Activated T-cell treated with anti-CD3 and anti-CD28 coated beads, Interleukin-2, amount 50 U/mL, for 24 hours (primary cell): ENCODE data around the gene RYR3.
"Not testable (repeated sequence)": the region's sequence is repeated elsewhere in the genome, so short reads cannot be mapped to it uniquely, and the experiment has no call there.

Experiments used
- DNase-seq: peaks from one replicate; pipeline ENCODE4 v3.0.0-alpha.2; 2020
- H3K27ac Mint-ChIP-seq: 2 replicates; pipeline ENCODE4 v1.8.0; 2020; ENCODE audit warnings: mild to moderate bottlenecking, mixed read lengths
- H3K27me3 Mint-ChIP-seq: 2 replicates; pipeline ENCODE4 v1.8.0; 2020; ENCODE audit warnings: mixed read lengths
- H3K36me3 Mint-ChIP-seq: 2 replicates; pipeline ENCODE4 v1.8.0; 2020; ENCODE audit warnings: low read depth, mixed read lengths
- H3K4me1 Mint-ChIP-seq: 2 replicates; pipeline ENCODE4 v1.8.0; 2020; ENCODE audit warnings: low read depth, mixed read lengths
- H3K4me3 Mint-ChIP-seq: 2 replicates; pipeline ENCODE4 v1.8.0; 2020; ENCODE audit warnings: mild to moderate bottlenecking, moderate library complexity, mixed read lengths
- H3K9me3 Mint-ChIP-seq: 2 replicates; pipeline ENCODE4 v1.8.0; 2020; ENCODE audit warnings: mixed read lengths

Gene RYR3

DNA sequence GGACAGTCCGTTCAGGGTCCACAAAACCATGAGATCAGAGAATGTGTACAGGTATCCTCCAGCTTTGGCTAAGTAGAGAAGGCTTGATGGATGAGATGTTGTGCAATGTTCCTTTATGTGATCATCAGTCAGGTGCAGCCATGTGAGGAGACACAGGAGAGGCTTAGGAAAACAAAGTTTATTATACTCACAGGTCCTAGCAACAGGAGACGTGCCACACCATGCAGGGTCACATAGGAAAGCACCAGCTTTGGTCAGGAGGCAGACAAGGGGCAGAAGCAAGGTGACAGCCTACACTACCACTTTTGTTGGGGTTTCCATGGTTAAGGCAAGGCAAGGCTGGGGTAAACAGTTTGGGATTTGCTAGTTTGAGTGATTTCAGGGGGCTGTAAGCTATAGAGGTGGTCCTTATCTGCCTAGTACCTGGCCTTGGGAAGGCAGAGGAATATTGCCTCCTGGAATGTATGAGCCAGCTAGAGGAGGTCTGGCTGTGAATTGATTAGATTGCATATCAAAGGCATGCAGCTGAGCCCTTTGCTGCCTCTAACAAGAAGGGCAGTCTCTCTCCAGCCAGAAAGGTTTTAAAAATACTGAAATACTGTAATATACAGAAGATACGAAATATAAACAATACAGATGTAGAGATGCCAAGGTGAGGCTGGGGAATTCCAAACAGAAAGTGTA lies 248.6 kb downstream of the RYR3 start:
- H3K4me1 Mint-ChIP-seq = no peaks in the 10 kb centered on the region
- peaks cover 24% of the 10 kb centered on the region for H3K27me3 Mint-ChIP-seq
- no peak overlapping the region for H3K4me3 Mint-ChIP-seq
- H3K27ac Mint-ChIP-seq = no peak overlapping the region
- DNase-seq = no peak
- no peaks in the 10 kb centered on the region for H3K9me3 Mint-ChIP-seq
- no peaks in the 10 kb centered on the region for H3K36me3 Mint-ChIP-seq

DNA sequence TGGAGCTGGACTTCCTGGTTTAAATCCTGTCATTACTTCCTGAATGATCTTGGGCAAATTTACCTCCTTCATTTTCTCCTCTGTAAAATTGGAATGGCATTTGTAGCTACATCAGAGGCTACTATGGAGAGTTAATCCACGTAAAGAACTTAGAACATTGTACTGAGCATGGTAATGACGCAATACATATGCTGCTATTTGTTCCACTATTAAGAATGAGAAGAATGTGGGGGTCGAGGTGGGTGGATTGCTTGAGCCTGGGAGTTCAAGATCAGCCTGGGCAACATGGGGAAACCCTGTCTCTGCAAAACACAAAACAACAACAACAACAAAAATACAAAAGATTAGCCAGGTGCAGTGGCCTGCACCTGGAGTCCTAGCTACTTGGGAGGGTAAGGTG lies 250.6 kb downstream of the RYR3 start:
- Mint-ChIP-seq H3K36me3 (no peaks in the 10 kb centered on the region), H3K27ac (no peak overlapping the region), H3K27me3 (peaks cover 24% of the 10 kb centered on the region), H3K9me3 (peaks cover 3% of the 10 kb centered on the region), H3K4me3 (no peak overlapping the region), H3K4me1 (no peaks in the 10 kb centered on the region)
- DNase-seq = no peak

DNA sequence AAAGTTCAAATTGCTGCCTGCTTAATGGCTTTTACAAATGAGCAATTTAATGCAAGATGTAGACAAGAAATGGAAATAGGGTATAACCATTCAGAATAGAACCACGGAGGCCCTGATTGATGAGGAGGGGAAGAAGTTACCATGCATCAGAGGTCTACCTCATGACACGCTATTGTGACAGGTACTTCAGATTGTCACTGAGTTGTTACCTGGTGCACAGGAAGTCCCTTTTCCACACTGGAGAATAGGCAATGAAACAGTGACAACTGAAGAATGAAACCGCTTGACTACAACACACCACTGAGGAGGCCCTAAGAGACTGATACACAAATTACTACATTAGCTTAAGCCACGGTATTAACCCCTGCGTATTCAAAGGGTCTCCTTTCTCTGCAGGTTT lies 251.2 kb downstream of the RYR3 start:
- H3K9me3 Mint-ChIP-seq = peaks cover 3% of the 10 kb centered on the region
- H3K4me3 Mint-ChIP-seq = no peak overlapping the region
- H3K27me3 Mint-ChIP-seq = peaks cover 24% of the 10 kb centered on the region
- H3K36me3 Mint-ChIP-seq = no peaks in the 10 kb centered on the region
- no peak overlapping the region for H3K27ac Mint-ChIP-seq
- no peak for DNase-seq
- H3K4me1 Mint-ChIP-seq = no peaks in the 10 kb centered on the region

DNA sequence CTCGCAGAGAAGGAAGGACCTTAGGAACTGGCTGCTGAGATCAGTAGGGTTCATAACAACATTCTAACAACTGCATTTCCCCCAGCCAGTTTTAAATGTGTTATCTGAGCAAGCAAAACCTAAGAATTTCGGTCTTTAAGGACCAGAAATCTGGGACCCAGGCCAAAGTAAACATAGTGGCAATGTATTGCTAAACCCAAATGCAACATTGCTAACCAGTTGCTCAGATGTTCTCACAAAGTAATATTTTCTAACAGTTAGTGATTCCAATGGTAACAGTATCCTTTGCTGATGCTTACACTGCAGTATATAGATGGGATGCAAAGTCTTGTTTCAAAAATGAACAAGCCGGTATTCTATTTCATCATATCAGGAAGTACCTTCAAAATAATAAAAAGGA lies 254.3 kb downstream of the RYR3 start:
- no peak for DNase-seq
- H3K27ac Mint-ChIP-seq = no peak overlapping the region
- H3K9me3 Mint-ChIP-seq = peaks cover 3% of the 10 kb centered on the region
- H3K27me3 Mint-ChIP-seq = peaks cover 20% of the 10 kb centered on the region
- H3K36me3 Mint-ChIP-seq = no peaks in the 10 kb centered on the region
- H3K4me3 Mint-ChIP-seq = no peak overlapping the region
- H3K4me1 Mint-ChIP-seq = no peaks in the 10 kb centered on the region

DNA sequence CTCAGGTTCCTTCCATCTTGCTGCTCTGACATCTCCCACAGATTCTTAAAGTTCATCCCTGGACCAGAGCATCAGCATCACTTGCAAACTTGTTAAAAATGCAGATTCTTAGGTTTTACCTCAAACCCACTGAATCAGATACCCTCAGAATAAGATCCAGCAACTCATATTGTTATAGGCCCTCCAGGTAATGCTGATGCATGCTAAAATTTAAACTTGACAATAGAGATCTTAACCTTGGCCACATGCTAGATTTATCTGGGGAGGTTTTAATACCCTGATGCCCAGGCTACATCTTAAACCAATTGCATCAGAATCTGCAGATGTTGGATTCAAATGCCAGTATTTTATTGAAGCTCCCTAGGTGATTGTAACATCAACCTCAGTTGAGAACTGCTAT lies 256.9 kb downstream of the RYR3 start:
- no peak overlapping the region for H3K4me3 Mint-ChIP-seq
- H3K9me3 Mint-ChIP-seq = peaks cover 3% of the 10 kb centered on the region
- no peak for DNase-seq
- no peaks in the 10 kb centered on the region for H3K36me3 Mint-ChIP-seq
- no peaks in the 10 kb centered on the region for H3K4me1 Mint-ChIP-seq
- no peak overlapping the region for H3K27ac Mint-ChIP-seq
- H3K27me3 Mint-ChIP-seq = peaks cover 15% of the 10 kb centered on the region

DNA sequence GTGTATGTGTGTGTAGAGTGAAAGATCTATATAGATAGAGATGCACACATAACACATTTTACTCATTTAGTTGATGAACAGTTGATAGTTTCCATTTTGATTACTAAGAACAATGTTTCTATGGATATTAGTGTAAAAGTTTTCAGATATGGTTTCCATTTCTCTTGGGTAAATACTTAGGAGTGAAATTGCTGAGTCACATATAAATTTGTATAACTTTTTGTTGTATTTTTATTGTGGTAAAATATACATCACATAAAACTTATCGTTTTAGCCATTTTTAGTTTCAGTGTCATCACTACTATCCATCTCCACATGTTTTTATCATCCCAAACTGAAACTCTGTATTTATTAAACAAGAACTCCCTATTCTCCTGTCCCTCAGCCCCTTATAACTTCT lies 258.3 kb downstream of the RYR3 start:
- no peaks in the 10 kb centered on the region for H3K36me3 Mint-ChIP-seq
- peaks cover 3% of the 10 kb centered on the region for H3K9me3 Mint-ChIP-seq
- no peak overlapping the region for H3K27ac Mint-ChIP-seq
- no peaks in the 10 kb centered on the region for H3K4me1 Mint-ChIP-seq
- DNase-seq = no peak
- peaks cover 17% of the 10 kb centered on the region for H3K27me3 Mint-ChIP-seq
- no peak overlapping the region for H3K4me3 Mint-ChIP-seq

DNA sequence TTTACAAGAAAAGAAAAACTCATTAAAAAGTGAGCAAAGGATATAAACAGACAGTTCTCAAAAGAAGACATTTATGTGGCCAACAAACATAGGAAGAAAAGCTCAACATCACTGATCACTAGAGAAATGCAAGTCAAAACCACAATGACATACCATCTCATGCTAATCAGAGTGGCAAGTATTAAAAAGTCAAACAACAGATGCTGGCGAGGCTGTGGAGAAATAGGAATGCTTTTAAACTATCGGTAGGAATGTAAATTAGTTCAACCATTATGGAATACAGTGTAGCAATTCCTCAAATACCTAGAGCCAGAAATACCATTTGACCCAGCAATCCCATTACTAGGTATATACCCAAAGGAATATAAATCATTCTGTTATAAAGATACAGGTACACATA lies 267.1 kb downstream of the RYR3 start:
- DNase-seq, H3K36me3 Mint-ChIP-seq, H3K4me3 Mint-ChIP-seq, H3K4me1 Mint-ChIP-seq, H3K9me3 Mint-ChIP-seq, H3K27ac Mint-ChIP-seq: not testable (repeated sequence)
- H3K27me3 Mint-ChIP-seq = peaks cover 24% of the 10 kb centered on the region

DNA sequence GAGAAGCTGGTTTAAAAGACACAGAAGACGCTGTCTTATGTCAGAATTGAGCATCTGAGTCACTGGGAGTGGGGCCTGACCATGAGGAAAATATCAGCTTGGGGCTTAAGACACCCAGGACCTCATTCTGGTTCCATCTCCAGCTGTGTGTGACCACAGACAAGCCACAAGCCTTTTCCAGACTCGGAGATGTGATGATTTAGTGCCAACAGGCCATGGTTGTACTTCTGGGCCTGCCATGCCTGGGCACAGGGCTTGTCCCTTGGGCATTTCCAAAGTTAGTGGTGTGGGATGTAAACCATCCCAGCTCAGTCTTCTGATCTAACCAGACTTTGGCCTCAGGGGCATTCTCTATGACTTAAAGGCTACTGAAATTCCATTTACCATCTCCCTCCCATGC lies 269.8 kb downstream of the RYR3 start:
- DNase-seq = no peak
- H3K27ac Mint-ChIP-seq = no peak overlapping the region
- H3K27me3 Mint-ChIP-seq = peaks cover under 1% of the 10 kb centered on the region
- H3K36me3 Mint-ChIP-seq = no peaks in the 10 kb centered on the region
- peaks cover under 1% of the 10 kb centered on the region for H3K9me3 Mint-ChIP-seq
- no peak overlapping the region for H3K4me3 Mint-ChIP-seq
- H3K4me1 Mint-ChIP-seq = no peaks in the 10 kb centered on the region

DNA sequence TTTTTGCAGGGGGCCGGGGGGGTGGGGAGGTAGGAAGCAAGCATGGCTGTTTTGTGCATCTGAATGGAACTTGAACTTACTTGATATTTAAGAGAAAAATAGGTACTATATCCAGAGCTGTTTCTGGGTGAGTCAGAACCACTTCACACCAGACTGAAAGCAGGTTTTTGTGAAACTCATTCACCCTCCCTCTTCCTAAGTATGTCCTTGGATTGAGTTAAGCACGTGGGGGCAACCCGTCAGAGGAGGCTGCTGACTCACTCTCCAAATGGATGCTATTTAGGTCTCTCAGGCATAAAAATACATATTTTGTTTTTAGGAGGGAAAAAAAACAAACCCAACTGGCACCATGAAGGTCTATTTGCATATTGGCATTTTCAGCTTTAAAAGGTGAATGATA lies 270.3 kb downstream of the RYR3 start:
- no peaks in the 10 kb centered on the region for H3K27me3 Mint-ChIP-seq
- DNase-seq = no peak
- no peaks in the 10 kb centered on the region for H3K4me1 Mint-ChIP-seq
- H3K9me3 Mint-ChIP-seq = no peaks in the 10 kb centered on the region
- no peak overlapping the region for H3K4me3 Mint-ChIP-seq
- no peaks in the 10 kb centered on the region for H3K36me3 Mint-ChIP-seq
- H3K27ac Mint-ChIP-seq = no peak overlapping the region

DNA sequence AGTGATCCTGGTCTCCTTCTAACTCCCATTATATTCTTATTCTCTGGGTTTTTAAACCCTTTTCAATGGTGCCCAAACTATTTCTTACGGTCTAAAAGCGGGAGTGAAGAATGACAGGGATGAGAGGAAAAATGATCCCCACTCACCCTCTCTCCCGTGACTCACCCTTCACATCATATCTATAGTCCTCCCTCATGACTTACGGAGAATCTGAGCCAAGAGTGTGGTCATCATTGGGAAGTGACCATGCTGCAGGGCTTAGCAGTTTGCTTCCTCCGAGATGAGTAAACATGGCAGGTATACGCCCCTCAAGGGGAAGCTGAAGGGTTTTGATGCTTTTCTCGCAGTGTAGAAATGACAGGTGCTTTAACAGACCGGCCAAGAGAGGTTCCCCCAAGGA lies 274.0 kb downstream of the RYR3 start:
- Mint-ChIP-seq H3K4me3 (no peak overlapping the region), H3K4me1 (no peaks in the 10 kb centered on the region), H3K27me3 (peaks cover 2% of the 10 kb centered on the region), H3K36me3 (no peaks in the 10 kb centered on the region), H3K27ac (no peak overlapping the region), H3K9me3 (no peaks in the 10 kb centered on the region)
- no peak for DNase-seq

DNA sequence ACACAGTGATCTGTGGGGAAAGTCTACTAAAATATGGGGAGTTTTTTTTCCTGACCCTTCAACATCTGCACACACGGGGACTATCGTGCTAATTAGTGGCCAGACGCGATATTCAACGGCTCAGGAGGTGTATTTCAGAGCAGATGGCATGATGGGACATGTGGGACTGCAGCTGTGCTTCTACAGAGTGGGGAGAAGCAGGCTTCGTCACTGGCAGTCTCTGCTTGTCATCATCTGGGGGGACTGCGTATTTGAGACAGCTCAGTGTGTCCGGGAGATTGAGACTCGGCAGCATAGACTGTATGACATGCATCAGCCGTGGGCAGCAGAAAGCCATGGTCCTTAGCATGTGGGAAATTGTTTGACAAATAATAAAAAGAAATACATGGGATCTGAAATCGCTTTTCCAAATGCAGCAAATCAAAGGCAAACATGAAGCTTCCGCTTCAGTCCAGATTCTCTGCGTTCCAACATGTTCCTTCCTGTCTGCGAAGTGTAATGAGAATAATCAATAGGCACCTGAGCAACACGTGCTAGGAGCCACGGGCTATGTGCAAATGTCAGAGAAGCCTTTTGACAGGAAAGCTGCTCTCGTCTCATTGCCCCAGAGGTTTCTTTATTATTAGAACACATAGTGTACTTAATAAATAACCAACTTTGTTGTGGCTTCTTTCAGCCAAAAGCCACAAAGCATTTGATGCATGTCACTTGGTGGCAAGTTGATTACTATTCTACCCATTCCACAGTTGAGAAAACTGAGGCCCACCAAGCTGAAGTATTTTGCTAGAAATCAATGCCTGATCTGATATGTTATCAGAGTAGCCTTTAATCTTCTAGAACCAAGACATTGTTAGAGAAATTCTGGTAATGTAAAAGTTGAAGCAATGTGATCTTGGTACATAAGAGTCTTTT lies 276.3 kb downstream of the RYR3 start:
- no peaks in the 10 kb centered on the region for H3K36me3 Mint-ChIP-seq
- no peaks in the 10 kb centered on the region for H3K9me3 Mint-ChIP-seq
- no peaks in the 10 kb centered on the region for H3K4me1 Mint-ChIP-seq
- no peak overlapping the region for H3K4me3 Mint-ChIP-seq
- peaks cover 5% of the 10 kb centered on the region for H3K27me3 Mint-ChIP-seq
- H3K27ac Mint-ChIP-seq = no peak overlapping the region
- no peak for DNase-seq

DNA sequence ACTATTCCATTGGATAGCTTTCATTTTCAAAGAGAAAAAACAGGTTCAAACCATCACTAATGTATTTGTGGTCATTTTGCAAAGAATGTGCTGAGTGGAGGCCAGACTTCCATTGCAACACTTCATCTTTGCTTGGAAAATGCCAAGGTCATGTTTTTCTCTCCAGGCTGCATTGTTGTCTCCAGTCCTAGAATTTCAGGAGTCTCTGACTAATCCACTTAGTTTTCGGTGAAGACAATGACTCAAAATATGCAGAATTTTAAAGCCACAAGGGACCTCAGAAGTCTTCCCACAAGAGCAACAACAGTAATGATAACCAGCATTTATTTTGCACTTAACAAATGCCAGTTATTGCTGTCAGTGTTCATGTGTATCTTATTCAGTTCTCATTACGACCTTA lies 277.0 kb downstream of the RYR3 start:
- H3K36me3 Mint-ChIP-seq = no peaks in the 10 kb centered on the region
- H3K4me1 Mint-ChIP-seq = no peaks in the 10 kb centered on the region
- H3K27ac Mint-ChIP-seq = no peak overlapping the region
- H3K9me3 Mint-ChIP-seq = no peaks in the 10 kb centered on the region
- DNase-seq = no peak
- peaks cover 10% of the 10 kb centered on the region for H3K27me3 Mint-ChIP-seq
- no peak overlapping the region for H3K4me3 Mint-ChIP-seq

DNA sequence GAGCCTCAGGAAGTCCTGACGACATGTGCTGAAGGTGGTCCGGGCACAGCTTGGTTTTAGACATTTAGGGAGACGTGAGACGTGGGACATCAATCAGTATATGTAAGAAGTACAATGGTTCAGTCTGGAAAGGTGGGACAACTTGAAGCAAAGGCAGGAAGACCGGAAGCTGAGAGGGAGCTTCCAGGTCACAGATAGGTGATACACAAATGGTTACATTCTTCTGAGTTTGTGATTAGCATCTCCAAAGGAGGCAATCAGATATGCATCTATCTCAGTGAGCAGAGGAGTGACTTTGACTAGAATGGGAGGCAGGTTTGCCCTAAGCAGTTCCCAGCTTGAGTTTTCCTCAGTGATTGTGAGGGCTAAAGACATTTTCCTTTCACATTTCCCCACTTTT lies 282.1 kb downstream of the RYR3 start:
- Mint-ChIP-seq H3K27me3 (peaks cover 16% of the 10 kb centered on the region), H3K27ac (no peak overlapping the region), H3K4me1 (no peaks in the 10 kb centered on the region), H3K36me3 (no peaks in the 10 kb centered on the region), H3K9me3 (no peaks in the 10 kb centered on the region), H3K4me3 (no peak overlapping the region)
- DNase-seq = no peak

DNA sequence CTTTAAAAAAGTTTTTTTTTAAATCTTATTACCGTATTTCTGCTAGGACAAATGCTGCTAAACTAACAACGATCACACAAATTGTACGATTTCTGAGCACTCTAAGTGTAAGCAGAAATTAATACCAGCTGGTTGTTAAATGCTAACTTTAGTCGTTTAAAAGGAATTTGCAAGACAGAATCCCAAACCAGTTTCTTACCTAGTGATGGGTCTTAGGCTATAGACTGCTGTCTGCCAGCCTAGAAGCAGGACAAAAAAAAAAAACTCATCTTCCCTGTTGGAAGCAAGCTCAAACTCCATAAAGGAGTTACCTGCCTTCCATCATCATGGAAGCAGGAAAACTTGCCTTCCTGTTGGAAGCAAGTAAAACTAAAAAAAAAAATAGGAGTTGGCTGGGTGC lies 287.6 kb downstream of the RYR3 start:
- DNase-seq, H3K4me1 Mint-ChIP-seq, H3K9me3 Mint-ChIP-seq, H3K4me3 Mint-ChIP-seq, H3K27ac Mint-ChIP-seq, H3K36me3 Mint-ChIP-seq, H3K27me3 Mint-ChIP-seq: not testable (repeated sequence)

DNA sequence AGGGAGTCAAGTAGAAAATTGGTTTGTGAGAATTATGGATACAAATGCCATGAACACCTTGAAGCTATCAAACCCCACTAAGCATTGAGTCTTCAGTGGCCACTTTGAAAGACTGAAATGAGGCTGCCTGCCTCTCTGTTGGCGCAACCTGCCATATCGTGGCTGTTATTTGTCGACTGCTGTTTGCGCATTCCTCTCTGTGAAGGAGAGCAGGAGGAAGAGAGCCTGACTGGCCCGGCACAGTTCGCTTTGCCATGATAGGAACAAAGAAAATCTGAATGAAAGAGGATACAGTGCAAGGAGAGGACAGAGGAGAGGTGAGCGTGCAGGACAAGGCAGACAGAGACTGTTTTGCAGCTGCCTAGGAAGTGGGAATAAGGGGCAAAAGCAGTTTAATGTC lies 289.4 kb downstream of the RYR3 start:
- no peak overlapping the region for H3K4me3 Mint-ChIP-seq
- no peak for DNase-seq
- H3K9me3 Mint-ChIP-seq = no peaks in the 10 kb centered on the region
- no peaks in the 10 kb centered on the region for H3K4me1 Mint-ChIP-seq
- no peaks in the 10 kb centered on the region for H3K36me3 Mint-ChIP-seq
- no peaks in the 10 kb centered on the region for H3K27me3 Mint-ChIP-seq
- H3K27ac Mint-ChIP-seq = no peak overlapping the region
